ENCODE results near the gene CA5A. TPM values are rescaled to one million over a fixed set of nuclear protein-coding genes. Genes with fewer than 3 reads are reported as not detected.

Gene CA5A
- polyA plus RNA-seq, 2 of the 4 experiments (the other 2 are of a cell fraction): not detected

GRCh38 chr16:87877942-87878507, 58.3 kb downstream of the CA5A start:
- DNase-seq (ENCODE audit: low read depth in 1 of 2, low spot score in 1 of 2): no peak
- WGBS (ENCODE audit: missing lambda C conversion rate): 78% methylated on average over 14 of the region's 19 CpGs
- H3K27ac ChIP-seq: no peak overlapping the region
- FAIRE-seq: no peak
- H3K9me3 ChIP-seq: 0 out of 3 replicates have a peak, but pooled peaks cover 3% of the 10 kb centered on the region
- ATAC-seq: peak in 1 of 2 experiments; percentile 50; a peak in 3 of 6 replicates
- ChIA-PET POLR2A (no interaction called here), CTCF (interaction anchor here (1.2 to 1.9 kb wide), 3 partner anchors 19 to 99 kb away, joined by 3 to 8 read pairs (median 5); no protein-coding TSS in a partner anchor)
- H3K4me3 ChIP-seq: no peak overlapping the region
- TF ChIP-seq CHD2 (IDR thresholded peaks at IDR 0.05; ENCODE audit: low read length, partially characterized antibody) (no peak), USF2 (IDR thresholded peaks at IDR 0.05) (no peak), PHF8 (IDR thresholded peaks at IDR 0.05; ENCODE audit: borderline replicate concordance, low read depth) (no peak), SMC3 (IDR thresholded peaks at IDR 0.05) (peak; percentile 24; the same call in 1 of the 3 replicates), POLR2A (IDR thresholded peaks at IDR 0.05; ENCODE audit: low read length) (no peak), FOXS1 (CRISPR knock-in tag; IDR thresholded peaks at IDR 0.05) (no peak), MYC (IDR thresholded peaks at IDR 0.05; ENCODE audit: borderline replicate concordance, low read length) (no peak), TFCP2L1 (CRISPR knock-in tag; IDR thresholded peaks at IDR 0.05) (no peak), HOXA7 (CRISPR knock-in tag; IDR thresholded peaks at IDR 0.05) (no peak), CTCF (IDR thresholded peaks at IDR 0.05) (peak; percentile 14; the same call in 1 of the 3 replicates), SREBF2 (IDR thresholded peaks at IDR 0.05) (no peak), EHF (CRISPR knock-in tag; IDR thresholded peaks at IDR 0.05) (no peak), PBX3 (IDR thresholded peaks at IDR 0.05) (no peak), HOXB5 (CRISPR knock-in tag; IDR thresholded peaks at IDR 0.05) (no peak), ZFP36 (IDR thresholded peaks at IDR 0.05; ENCODE audit: borderline replicate concordance, partially characterized antibody) (no peak), RAD21 (conservative IDR thresholded peaks at IDR 0.05 in 1 of 2, IDR thresholded peaks at IDR 0.05 in 1 of 2) (0 out of 5 replicates have a peak, but pooled peaks have one; percentile 15 to 26), ZC3H11A (IDR thresholded peaks at IDR 0.05) (no peak), HES2 (IDR thresholded peaks at IDR 0.05) (no peak), POLR2AphosphoS2 (conservative IDR thresholded peaks at IDR 0.05; ENCODE audit: low read length) (no peak), NFE2L2 (conservative IDR thresholded peaks at IDR 0.05; ENCODE audit: low read length) (no peak), CBX2 (IDR thresholded peaks at IDR 0.05; ENCODE audit: borderline replicate concordance, low read depth) (no peak), HOXB13 (CRISPR knock-in tag; IDR thresholded peaks at IDR 0.05; ENCODE audit: low read depth) (no peak), RCOR1 (IDR thresholded peaks at IDR 0.05; ENCODE audit: low read depth, low read length) (no peak), GATA3 (IDR thresholded peaks at IDR 0.05; ENCODE audit: borderline replicate concordance) (no peak), ESRRA (IDR thresholded peaks at IDR 0.05; ENCODE audit: borderline replicate concordance, low read length) (no peak), HMGXB4 (CRISPR knock-in tag; IDR thresholded peaks at IDR 0.05; ENCODE audit: borderline replicate concordance) (no peak)
- no peaks in the 10 kb centered on the region for H3K4me1 ChIP-seq
- H3K4me2 ChIP-seq: no peak overlapping the region

All from A549 (cell line).